Neuronal stem cell (in vitro differentiated cells): ENCODE data around the gene GTF2A2.

Experiments used
- DNase-seq: peaks from one replicate; pipeline ENCODE4 v3.0.0-alpha.2; 2013; ENCODE audit warnings: low spot score
- H2AFZ ChIP-seq: one replicate; pipeline ENCODE4 v1.6.1; 2013; ENCODE audit warnings: mild to moderate bottlenecking, low read length, inconsistent platforms
- H2AK5ac ChIP-seq: 2 replicates; pipeline ENCODE4 v1.6.1; 2013; ENCODE audit warnings: low read depth, mild to moderate bottlenecking, inconsistent platforms, low read length, moderate library complexity, mixed read lengths
- H2BK120ac ChIP-seq: 2 replicates; pipeline ENCODE4 v1.6.1; 2013; ENCODE audit warnings: low read depth, mild to moderate bottlenecking, inconsistent platforms, low read length, moderate library complexity, mixed read lengths
- H2BK12ac ChIP-seq: one replicate; pipeline ENCODE4 v1.6.1; 2013; ENCODE audit warnings: low read length, inconsistent platforms
- H2BK15ac ChIP-seq: 2 replicates; pipeline ENCODE4 v1.6.1; 2013; ENCODE audit warnings: mild to moderate bottlenecking, low read length, inconsistent platforms, mixed read lengths
- H2BK5ac ChIP-seq: one replicate; pipeline ENCODE4 v1.6.1; 2013; ENCODE audit warnings: inconsistent platforms, mild to moderate bottlenecking, low read length, moderate library complexity
- H3K14ac ChIP-seq: one replicate; pipeline ENCODE4 v1.6.1; 2013; ENCODE audit warnings: low read length, inconsistent platforms
- H3K18ac ChIP-seq: 2 replicates; pipeline ENCODE4 v1.6.1; 2013; ENCODE audit warnings: low read length, inconsistent platforms
- H3K23ac ChIP-seq: 2 replicates; pipeline ENCODE4 v1.6.1; 2013; ENCODE audit warnings: low read depth, mild to moderate bottlenecking, mixed read lengths, low read length, inconsistent platforms; ENCODE audit not compliant: poor library complexity
- H3K27ac ChIP-seq: replicated peaks from 3 replicates; pipeline ENCODE4 v1.5.1; 2013; ENCODE audit warnings: low read length, inconsistent platforms
- H3K27me3 ChIP-seq, 3 experiments: 2 replicates each; pipeline ENCODE4 v1.6.1; 2013; ENCODE audit warnings: low read length in 3 of 3, mild to moderate bottlenecking in 2 of 3, inconsistent platforms in 1 of 3, low read depth in 1 of 3, mixed read lengths in 1 of 3, moderate library complexity in 1 of 3; ENCODE audit not compliant: control insufficient read depth in 3 of 3, insufficient read depth in 3 of 3
- H3K36me3 ChIP-seq, 2 donors: replicated peaks in 1 of 2; 2 replicates each; pipeline ENCODE4 v1.6.1; 2013; ENCODE audit warnings: low read length in 2 of 2; ENCODE audit not compliant: control insufficient read depth in 2 of 2, insufficient read depth in 2 of 2
- H3K4ac ChIP-seq: 2 replicates; pipeline ENCODE4 v1.6.1; 2013; ENCODE audit warnings: inconsistent platforms, mild to moderate bottlenecking, low read length, moderate library complexity
- H3K4me1 ChIP-seq, 2 donors: 1 replicate in 1 of 2; 2 replicates in 1 of 2; pipeline ENCODE4 v1.6.1; 2013; ENCODE audit warnings: low read length in 2 of 2, low read depth in 1 of 2; ENCODE audit not compliant: control insufficient read depth in 2 of 2, insufficient read depth in 1 of 2
- H3K4me2 ChIP-seq: one replicate; pipeline ENCODE4 v1.6.1; 2013; ENCODE audit warnings: mild to moderate bottlenecking, low read length, inconsistent platforms; ENCODE audit not compliant: insufficient read depth, poor library complexity, severe bottlenecking
- H3K4me3 ChIP-seq, 2 donors: 2 replicates each; pipeline ENCODE4 v1.5.1; 2013; ENCODE audit warnings: low read length in 2 of 2, mild to moderate bottlenecking in 2 of 2, inconsistent platforms in 1 of 2, moderate library complexity in 1 of 2
- H3K79me1 ChIP-seq: one replicate; pipeline ENCODE4 v1.6.1; 2013; ENCODE audit warnings: low read depth, mild to moderate bottlenecking, inconsistent platforms, low read length, moderate library complexity
- H3K9ac ChIP-seq: one replicate; pipeline ENCODE4 v1.6.1; 2013; ENCODE audit warnings: mild to moderate bottlenecking, low read depth, low read length, inconsistent platforms; ENCODE audit not compliant: poor library complexity
- H3K9me3 ChIP-seq, 2 donors: replicated peaks in 1 of 2; 2 replicates each; pipeline versions ENCODE3 to v1.6.1; 2013; ENCODE audit warnings: low read length in 2 of 2, mild to moderate bottlenecking in 2 of 2, inconsistent platforms in 1 of 2, low read depth in 1 of 2, mixed read lengths in 1 of 2, moderate library complexity in 1 of 2; ENCODE audit not compliant: control insufficient read depth in 2 of 2, insufficient read depth in 1 of 2
- H4K8ac ChIP-seq: one replicate; pipeline ENCODE4 v1.6.1; 2013; ENCODE audit warnings: low read depth, mild to moderate bottlenecking, inconsistent platforms, low read length, moderate library complexity
- H4K91ac ChIP-seq: one replicate; pipeline ENCODE4 v1.6.1; 2013; ENCODE audit warnings: low read length, low read depth, mild to moderate bottlenecking, inconsistent platforms; ENCODE audit not compliant: poor library complexity
- WGBS, 2 donors: extraction: QIAGEN DNeasy Blood & Tissue Kit; methylation state at CpG; one replicate each; pipeline ENCODE4 v1.1.7; 2013; ENCODE audit warnings: missing lambda C conversion rate in 2 of 2, mixed read lengths in 1 of 2; ENCODE audit not compliant: insufficient read length in 2 of 2, insufficient replicate concordance in 1 of 2; ENCODE audit errors: extremely low coverage in 2 of 2; 5-methylcytosine and 5-hydroxymethylcytosine counted together

Gene GTF2A2

DNA sequence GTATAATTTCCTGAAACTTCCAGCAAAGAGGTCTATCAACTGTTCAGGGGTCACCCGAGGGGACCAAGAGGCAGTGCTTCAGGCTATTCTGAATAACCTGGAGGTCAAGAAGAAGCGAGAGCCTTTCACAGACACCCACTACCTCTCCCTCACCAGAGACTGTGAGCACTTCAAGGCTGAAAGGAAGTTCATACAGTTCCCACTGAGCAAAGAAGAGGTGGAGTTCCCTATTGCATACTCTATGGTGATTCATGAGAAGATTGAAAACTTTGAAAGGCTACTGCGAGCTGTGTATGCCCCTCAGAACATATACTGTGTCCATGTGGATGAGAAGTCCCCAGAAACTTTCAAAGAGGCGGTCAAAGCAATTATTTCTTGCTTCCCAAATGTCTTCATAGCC is 38.9 kb downstream of the GTF2A2 start:
- Histone ChIP-seq H2BK5ac (no peak overlapping the region), H2BK12ac (no peak overlapping the region), H4K91ac (no peak overlapping the region), H3K23ac (no peak overlapping the region), H3K27me3 (peaks cover 0 to 19% (median 2%) of the 10 kb centered on the region in 3 experiments), H3K4ac (no peak overlapping the region), H3K4me3 (no peak overlapping the region), H3K14ac (no peak overlapping the region), H4K8ac (no peak overlapping the region), H3K4me2 (no peak overlapping the region), H3K18ac (no peak overlapping the region), H3K9me3 (no peaks in the 10 kb centered on the region), H3K79me1 (no peaks in the 10 kb centered on the region), H2BK120ac (no peak overlapping the region), H3K36me3 (no peaks in the 10 kb centered on the region), H3K4me1 (no peaks in the 10 kb centered on the region), H3K9ac (no peak overlapping the region), H2BK15ac (no peak overlapping the region), H2AK5ac (no peak overlapping the region), H2AFZ (no peak overlapping the region), H3K27ac (no peak overlapping the region)
- no peak for DNase-seq
- whole genome bisulfite sequencing, 2 donors = no CpG with 5 or more reads among the region's 4 CpGs

DNA sequence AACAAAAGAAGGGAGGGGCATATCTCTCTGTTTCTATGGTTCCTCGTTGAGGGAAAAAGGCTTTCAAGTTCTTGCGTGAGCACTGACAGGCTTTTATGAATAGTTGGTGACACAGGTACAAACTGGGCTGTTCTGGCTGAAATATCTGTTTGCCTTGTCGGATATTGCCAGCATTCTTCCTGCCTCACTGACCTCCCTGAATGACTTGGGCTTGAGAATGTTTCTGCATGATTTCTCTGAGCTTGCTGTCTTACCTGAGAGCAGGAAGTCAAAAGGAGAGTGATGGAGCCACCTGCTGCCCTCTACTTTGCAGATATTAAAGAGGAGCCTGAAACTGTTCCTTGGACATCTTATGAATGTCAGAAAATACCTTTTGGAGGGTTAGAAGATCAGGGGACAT is 40.9 kb downstream of the GTF2A2 start:
- H3K18ac ChIP-seq = no peak overlapping the region
- H3K9ac ChIP-seq = no peak overlapping the region
- no peak overlapping the region for H4K91ac ChIP-seq
- no peak overlapping the region for H2BK15ac ChIP-seq
- H3K27me3 ChIP-seq = peaks cover 0 to 24% (median 2%) of the 10 kb centered on the region in 3 experiments
- no peaks in the 10 kb centered on the region for H3K79me1 ChIP-seq
- no peak overlapping the region for H3K4ac ChIP-seq
- no peak overlapping the region for H3K27ac ChIP-seq
- no peak overlapping the region for H2BK120ac ChIP-seq
- H4K8ac ChIP-seq = no peak overlapping the region
- no peak overlapping the region for H2AK5ac ChIP-seq
- no CpG with 5 or more reads among the region's 3 CpGs for WGBS, 2 donors
- H3K36me3 ChIP-seq = no peaks in the 10 kb centered on the region
- no peaks in the 10 kb centered on the region for H3K4me1 ChIP-seq
- H3K4me3 ChIP-seq = no peak overlapping the region
- H2BK12ac ChIP-seq = no peak overlapping the region
- H2BK5ac ChIP-seq = no peak overlapping the region
- H3K9me3 ChIP-seq = peaks cover 0 to 2% of the 10 kb centered on the region in 2 donors
- no peak for DNase-seq
- no peak overlapping the region for H3K14ac ChIP-seq
- no peak overlapping the region for H3K4me2 ChIP-seq
- H3K23ac ChIP-seq = no peak overlapping the region
- peak overlapping the region; percentile 24 for H2AFZ ChIP-seq

DNA sequence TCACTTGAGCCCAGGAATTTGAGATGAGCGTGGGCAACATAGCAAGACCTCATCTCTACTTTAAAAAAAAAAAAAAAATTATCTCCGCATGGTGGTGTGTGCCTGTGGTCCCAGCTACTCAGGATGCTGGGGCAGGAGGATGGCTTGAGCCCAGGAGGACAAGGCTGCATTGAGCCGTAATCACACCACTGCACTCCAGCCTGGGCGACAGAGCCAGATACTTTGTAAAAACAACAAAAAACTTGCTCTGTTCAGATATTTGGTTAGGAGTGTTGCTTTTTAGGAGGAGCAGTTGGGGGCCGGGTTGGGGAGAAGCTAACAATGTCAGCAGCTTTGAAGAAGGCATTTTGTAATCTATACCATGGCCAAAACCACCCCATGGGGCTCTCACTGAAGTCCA is 41.7 kb downstream of the GTF2A2 start:
- H3K27me3 ChIP-seq = peaks cover 0 to 24% (median 2%) of the 10 kb centered on the region in 3 experiments
- H2BK5ac ChIP-seq = no peak overlapping the region
- H2BK120ac ChIP-seq = no peak overlapping the region
- H3K23ac ChIP-seq = no peak overlapping the region
- peaks cover 0 to 2% of the 10 kb centered on the region in 2 donors for H3K9me3 ChIP-seq
- peak overlapping the region; percentile 24 for H2AFZ ChIP-seq
- H3K36me3 ChIP-seq = no peaks in the 10 kb centered on the region
- no peak overlapping the region for H4K91ac ChIP-seq
- no peak overlapping the region for H2BK15ac ChIP-seq
- no peaks in the 10 kb centered on the region for H3K79me1 ChIP-seq
- no peak overlapping the region for H3K4ac ChIP-seq
- H3K14ac ChIP-seq = no peak overlapping the region
- H4K8ac ChIP-seq = no peak overlapping the region
- H3K4me2 ChIP-seq = no peak overlapping the region
- DNase-seq = no peak
- H2BK12ac ChIP-seq = no peak overlapping the region
- H3K4me3 ChIP-seq = no peak overlapping the region
- no peak overlapping the region for H3K27ac ChIP-seq
- H3K9ac ChIP-seq = no peak overlapping the region
- WGBS, 2 donors = no CpG with 5 or more reads among the region's 5 CpGs
- no peak overlapping the region for H2AK5ac ChIP-seq
- no peak overlapping the region for H3K18ac ChIP-seq
- H3K4me1 ChIP-seq = no peaks in the 10 kb centered on the region

DNA sequence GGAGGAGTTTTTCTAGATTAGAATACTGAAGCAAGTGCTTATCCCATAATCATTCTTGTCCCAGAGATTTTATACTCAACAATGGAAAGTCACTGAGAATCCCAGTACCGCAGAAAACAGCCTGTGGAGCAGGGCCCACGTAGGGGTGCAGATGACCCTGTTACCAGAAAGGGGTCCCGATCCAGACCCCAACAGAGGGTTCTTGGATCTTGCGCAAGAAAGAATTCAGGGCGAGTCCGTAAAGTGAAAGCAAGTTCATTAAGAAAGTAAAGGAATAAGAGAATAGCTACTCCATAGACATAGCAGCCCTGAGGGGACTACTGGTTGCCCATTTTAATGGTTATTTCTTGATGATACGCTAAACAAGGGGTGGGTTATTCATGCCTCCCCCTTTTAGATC is 43.2 kb downstream of the GTF2A2 start:
- Histone ChIP-seq H4K8ac (no peak overlapping the region), H3K4me2 (no peak overlapping the region), H2BK15ac (no peak overlapping the region), H2BK12ac (no peak overlapping the region), H3K14ac (no peak overlapping the region), H4K91ac (no peak overlapping the region), H3K9ac (no peak overlapping the region), H2BK5ac (no peak overlapping the region), H3K27ac (no peak overlapping the region), H2BK120ac (no peak overlapping the region), H3K27me3 (peaks cover 0 to 20% (median 2%) of the 10 kb centered on the region in 3 experiments), H3K4me3 (no peak overlapping the region), H3K4ac (no peak overlapping the region), H2AK5ac (no peak overlapping the region), H3K79me1 (no peaks in the 10 kb centered on the region), H3K23ac (no peak overlapping the region), H2AFZ (no peak overlapping the region), H3K36me3 (no peaks in the 10 kb centered on the region), H3K9me3 (peaks cover 0 to 2% of the 10 kb centered on the region in 2 donors), H3K4me1 (no peaks in the 10 kb centered on the region), H3K18ac (no peak overlapping the region)
- no peak for DNase-seq
- no CpG with 5 or more reads among the region's 7 CpGs for WGBS, 2 donors
